ENCODE measurements around the gene DDX27. TPM values are rescaled to one million over a fixed set of nuclear protein-coding genes. Genes with fewer than 3 reads are reported as not detected.

The DDX27 gene
- total and polyA plus RNA-seq, 4 donors: 8.8 to 16.0 (median 13.0) TPM

GRCh38 chr20:49260218-49260617, 41.0 kb downstream of the DDX27 start:
- H3K9ac ChIP-seq (ENCODE audit: low read depth in 1 of 2, low read length in 2 of 2): no peak overlapping the region

GRCh38 chr20:49261173-49261572, 42.0 kb downstream of the DDX27 start:
- Histone ChIP-seq H3K27ac (ENCODE audit: low read depth in 1 of 2, low read length in 2 of 2) (no peak overlapping the region), H3K4me1 (ENCODE audit: control insufficient read depth in 4 of 4, insufficient read depth in 4 of 4, low read length in 3 of 4) (peaks cover 3 to 8% (median 7%) of the 10 kb centered on the region in 4 donors), H3K4me3 (ENCODE audit: low read depth in 1 of 3, low read length in 3 of 3) (no peak overlapping the region), H3K9me3 (ENCODE audit: control insufficient read depth in 4 of 4, low read length in 3 of 4) (no peaks in the 10 kb centered on the region), H3K36me3 (ENCODE audit: control insufficient read depth in 4 of 4, insufficient read depth in 3 of 4, low read depth in 1 of 4, low read length in 3 of 4) (peaks cover 28 to 68% (median 63%) of the 10 kb centered on the region in 4 donors), H3K27me3 (ENCODE audit: control insufficient read depth in 4 of 4, insufficient read depth in 4 of 4, low read length in 3 of 4) (no peaks in the 10 kb centered on the region), H3K9ac (ENCODE audit: low read depth in 1 of 2, low read length in 2 of 2) (no peak overlapping the region)
- TF ChIP-seq FOXA1 (IDR thresholded peaks at IDR 0.05) (no peak), JUND (IDR thresholded peaks at IDR 0.05) (no peak), ZBTB33 (IDR thresholded peaks at IDR 0.05) (no peak), FOXA2 (IDR thresholded peaks at IDR 0.05) (no peak), RAD21 (IDR thresholded peaks at IDR 0.05) (no peak), RXRA (IDR thresholded peaks at IDR 0.05) (no peak), TAF1 (conservative IDR thresholded peaks at IDR 0.05) (no peak), NR2F2 (IDR thresholded peaks at IDR 0.05) (no peak), HNF4A (conservative IDR thresholded peaks at IDR 0.05) (no peak), SP1 (IDR thresholded peaks at IDR 0.05) (no peak)
- TF ChIP-seq, protein P1, sequence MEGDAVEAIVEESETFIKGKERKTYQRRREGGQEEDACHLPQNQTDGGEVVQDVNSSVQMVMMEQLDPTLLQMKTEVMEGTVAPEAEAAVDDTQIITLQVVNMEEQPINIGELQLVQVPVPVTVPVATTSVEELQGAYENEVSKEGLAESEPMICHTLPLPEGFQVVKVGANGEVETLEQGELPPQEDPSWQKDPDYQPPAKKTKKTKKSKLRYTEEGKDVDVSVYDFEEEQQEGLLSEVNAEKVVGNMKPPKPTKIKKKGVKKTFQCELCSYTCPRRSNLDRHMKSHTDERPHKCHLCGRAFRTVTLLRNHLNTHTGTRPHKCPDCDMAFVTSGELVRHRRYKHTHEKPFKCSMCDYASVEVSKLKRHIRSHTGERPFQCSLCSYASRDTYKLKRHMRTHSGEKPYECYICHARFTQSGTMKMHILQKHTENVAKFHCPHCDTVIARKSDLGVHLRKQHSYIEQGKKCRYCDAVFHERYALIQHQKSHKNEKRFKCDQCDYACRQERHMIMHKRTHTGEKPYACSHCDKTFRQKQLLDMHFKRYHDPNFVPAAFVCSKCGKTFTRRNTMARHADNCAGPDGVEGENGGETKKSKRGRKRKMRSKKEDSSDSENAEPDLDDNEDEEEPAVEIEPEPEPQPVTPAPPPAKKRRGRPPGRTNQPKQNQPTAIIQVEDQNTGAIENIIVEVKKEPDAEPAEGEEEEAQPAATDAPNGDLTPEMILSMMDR (IDR thresholded peaks at IDR 0.05; ENCODE audit: low read depth, low read length, missing input control): no peak
- TF ChIP-seq, protein P2, sequence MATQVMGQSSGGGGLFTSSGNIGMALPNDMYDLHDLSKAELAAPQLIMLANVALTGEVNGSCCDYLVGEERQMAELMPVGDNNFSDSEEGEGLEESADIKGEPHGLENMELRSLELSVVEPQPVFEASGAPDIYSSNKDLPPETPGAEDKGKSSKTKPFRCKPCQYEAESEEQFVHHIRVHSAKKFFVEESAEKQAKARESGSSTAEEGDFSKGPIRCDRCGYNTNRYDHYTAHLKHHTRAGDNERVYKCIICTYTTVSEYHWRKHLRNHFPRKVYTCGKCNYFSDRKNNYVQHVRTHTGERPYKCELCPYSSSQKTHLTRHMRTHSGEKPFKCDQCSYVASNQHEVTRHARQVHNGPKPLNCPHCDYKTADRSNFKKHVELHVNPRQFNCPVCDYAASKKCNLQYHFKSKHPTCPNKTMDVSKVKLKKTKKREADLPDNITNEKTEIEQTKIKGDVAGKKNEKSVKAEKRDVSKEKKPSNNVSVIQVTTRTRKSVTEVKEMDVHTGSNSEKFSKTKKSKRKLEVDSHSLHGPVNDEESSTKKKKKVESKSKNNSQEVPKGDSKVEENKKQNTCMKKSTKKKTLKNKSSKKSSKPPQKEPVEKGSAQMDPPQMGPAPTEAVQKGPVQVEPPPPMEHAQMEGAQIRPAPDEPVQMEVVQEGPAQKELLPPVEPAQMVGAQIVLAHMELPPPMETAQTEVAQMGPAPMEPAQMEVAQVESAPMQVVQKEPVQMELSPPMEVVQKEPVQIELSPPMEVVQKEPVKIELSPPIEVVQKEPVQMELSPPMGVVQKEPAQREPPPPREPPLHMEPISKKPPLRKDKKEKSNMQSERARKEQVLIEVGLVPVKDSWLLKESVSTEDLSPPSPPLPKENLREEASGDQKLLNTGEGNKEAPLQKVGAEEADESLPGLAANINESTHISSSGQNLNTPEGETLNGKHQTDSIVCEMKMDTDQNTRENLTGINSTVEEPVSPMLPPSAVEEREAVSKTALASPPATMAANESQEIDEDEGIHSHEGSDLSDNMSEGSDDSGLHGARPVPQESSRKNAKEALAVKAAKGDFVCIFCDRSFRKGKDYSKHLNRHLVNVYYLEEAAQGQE (IDR thresholded peaks at IDR 0.05): no peak
- TF ChIP-seq, protein P3, sequence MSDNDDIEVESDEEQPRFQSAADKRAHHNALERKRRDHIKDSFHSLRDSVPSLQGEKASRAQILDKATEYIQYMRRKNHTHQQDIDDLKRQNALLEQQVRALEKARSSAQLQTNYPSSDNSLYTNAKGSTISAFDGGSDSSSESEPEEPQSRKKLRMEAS (IDR thresholded peaks at IDR 0.05): no peak
- DNase-seq (ENCODE audit: low spot score): no peak
- over 99% methylated on average over 3 of the region's 3 CpGs for WGBS

More at GRCh38 chr20:49260218-49260617, 41.0 kb downstream of the DDX27 start:
- H3K36me3 ChIP-seq (ENCODE audit: control insufficient read depth in 4 of 4, insufficient read depth in 3 of 4, low read depth in 1 of 4, low read length in 3 of 4): peaks cover 34 to 71% (median 66%) of the 10 kb centered on the region in 4 donors
- H3K27ac ChIP-seq (ENCODE audit: low read depth in 1 of 2, low read length in 2 of 2): no peak overlapping the region
- no peaks in the 10 kb centered on the region for H3K27me3 ChIP-seq (ENCODE audit: control insufficient read depth in 4 of 4, insufficient read depth in 4 of 4, low read length in 3 of 4)
- no peak for TF ChIP-seq NR2F2 (IDR thresholded peaks at IDR 0.05)
- TF ChIP-seq, protein P4, sequence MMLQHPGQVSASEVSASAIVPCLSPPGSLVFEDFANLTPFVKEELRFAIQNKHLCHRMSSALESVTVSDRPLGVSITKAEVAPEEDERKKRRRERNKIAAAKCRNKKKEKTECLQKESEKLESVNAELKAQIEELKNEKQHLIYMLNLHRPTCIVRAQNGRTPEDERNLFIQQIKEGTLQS (IDR thresholded peaks at IDR 0.05): no peak
- no peak for TF ChIP-seq HNF4A (conservative IDR thresholded peaks at IDR 0.05)
- no peak for TF ChIP-seq FOXA1 (IDR thresholded peaks at IDR 0.05)
- H3K4me3 ChIP-seq (ENCODE audit: low read depth in 1 of 3, low read length in 3 of 3): no peak overlapping the region
- 94% methylated on average over 4 of the region's 4 CpGs for WGBS
- no peak for DNase-seq (ENCODE audit: low spot score)
- H3K4me1 ChIP-seq (ENCODE audit: control insufficient read depth in 4 of 4, insufficient read depth in 4 of 4, low read length in 3 of 4): peaks cover 3 to 8% (median 7%) of the 10 kb centered on the region in 4 donors
- no peaks in the 10 kb centered on the region for H3K9me3 ChIP-seq (ENCODE audit: control insufficient read depth in 4 of 4, low read length in 3 of 4)
